Measurements from ENCODE around the gene CPEB4. TPM values are rescaled to one million over a fixed set of nuclear protein-coding genes. Genes with fewer than 3 reads are reported as not detected.

CPEB4 gene
- total and polyA plus RNA-seq, 10 of the 15 experiments (the other 5 are each of a cell fraction or from before 2014, with no cell fraction given) = 6.9 to 33.1 (median 20.4) TPM

DNA sequence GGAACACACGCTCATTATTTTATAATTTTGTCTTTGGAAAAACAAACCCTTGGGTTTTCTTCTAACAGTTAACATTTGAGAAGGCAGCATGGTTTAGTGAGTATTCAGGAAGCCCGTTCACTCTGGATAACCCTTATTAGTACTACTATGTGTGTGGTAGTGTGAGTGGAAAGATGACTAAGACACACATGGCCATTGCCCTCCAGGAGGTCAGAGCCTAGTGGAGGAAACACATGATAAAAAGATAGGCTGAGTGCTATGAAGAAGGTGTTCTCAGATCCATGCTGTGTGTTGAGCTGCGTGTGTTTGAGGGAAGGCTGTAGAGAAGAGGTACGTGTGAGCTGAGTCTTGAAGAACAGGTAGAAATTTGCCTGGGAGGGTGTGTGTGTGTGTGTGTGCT, 109.2 kb downstream of the CPEB4 start:
- in situ Hi-C loops (cut with MboI) = no loop called here
- no peak for DNase-seq (ENCODE audit: low read depth, low spot score)
- no peaks in the 10 kb centered on the region for H3K79me2 ChIP-seq (ENCODE audit: control insufficient read depth, insufficient read depth, low read length)
- ChIA-PET CTCF (no interaction called here), SMC1A (ENCODE audit: uncharacterized antibody, unreplicated experiment) (no interaction called here), POLR2A (no interaction called here), RAD21 (ENCODE audit: unreplicated experiment) (no interaction called here)
- no peak overlapping the region for H3K9ac ChIP-seq (ENCODE audit: control insufficient read depth, insufficient read depth, low read length)
- no peak for TF ChIP-seq KLF5 (IDR thresholded peaks at IDR 0.05; ENCODE audit: partially characterized antibody)
- TF ChIP-seq ETV6 (conservative IDR thresholded peaks at IDR 0.05 in 1 of 2, IDR thresholded peaks at IDR 0.05 in 1 of 2; ENCODE audit: borderline replicate concordance in 1 of 2, low read depth in 1 of 2) = no peak
- no peak for TF ChIP-seq SMAD1 (IDR thresholded peaks at IDR 0.05; ENCODE audit: low read depth, partially characterized antibody)
- TF ChIP-seq SREBF1 (IDR thresholded peaks at IDR 0.05; ENCODE audit: low read length) = no peak
- no peak for TF ChIP-seq CREB1 (IDR thresholded peaks at IDR 0.05; ENCODE audit: low read depth)
- no peak for TF ChIP-seq HDGF (IDR thresholded peaks at IDR 0.05)
- TF ChIP-seq ZNF622 (IDR thresholded peaks at IDR 0.05) = no peak
- TF ChIP-seq, protein P1, sequence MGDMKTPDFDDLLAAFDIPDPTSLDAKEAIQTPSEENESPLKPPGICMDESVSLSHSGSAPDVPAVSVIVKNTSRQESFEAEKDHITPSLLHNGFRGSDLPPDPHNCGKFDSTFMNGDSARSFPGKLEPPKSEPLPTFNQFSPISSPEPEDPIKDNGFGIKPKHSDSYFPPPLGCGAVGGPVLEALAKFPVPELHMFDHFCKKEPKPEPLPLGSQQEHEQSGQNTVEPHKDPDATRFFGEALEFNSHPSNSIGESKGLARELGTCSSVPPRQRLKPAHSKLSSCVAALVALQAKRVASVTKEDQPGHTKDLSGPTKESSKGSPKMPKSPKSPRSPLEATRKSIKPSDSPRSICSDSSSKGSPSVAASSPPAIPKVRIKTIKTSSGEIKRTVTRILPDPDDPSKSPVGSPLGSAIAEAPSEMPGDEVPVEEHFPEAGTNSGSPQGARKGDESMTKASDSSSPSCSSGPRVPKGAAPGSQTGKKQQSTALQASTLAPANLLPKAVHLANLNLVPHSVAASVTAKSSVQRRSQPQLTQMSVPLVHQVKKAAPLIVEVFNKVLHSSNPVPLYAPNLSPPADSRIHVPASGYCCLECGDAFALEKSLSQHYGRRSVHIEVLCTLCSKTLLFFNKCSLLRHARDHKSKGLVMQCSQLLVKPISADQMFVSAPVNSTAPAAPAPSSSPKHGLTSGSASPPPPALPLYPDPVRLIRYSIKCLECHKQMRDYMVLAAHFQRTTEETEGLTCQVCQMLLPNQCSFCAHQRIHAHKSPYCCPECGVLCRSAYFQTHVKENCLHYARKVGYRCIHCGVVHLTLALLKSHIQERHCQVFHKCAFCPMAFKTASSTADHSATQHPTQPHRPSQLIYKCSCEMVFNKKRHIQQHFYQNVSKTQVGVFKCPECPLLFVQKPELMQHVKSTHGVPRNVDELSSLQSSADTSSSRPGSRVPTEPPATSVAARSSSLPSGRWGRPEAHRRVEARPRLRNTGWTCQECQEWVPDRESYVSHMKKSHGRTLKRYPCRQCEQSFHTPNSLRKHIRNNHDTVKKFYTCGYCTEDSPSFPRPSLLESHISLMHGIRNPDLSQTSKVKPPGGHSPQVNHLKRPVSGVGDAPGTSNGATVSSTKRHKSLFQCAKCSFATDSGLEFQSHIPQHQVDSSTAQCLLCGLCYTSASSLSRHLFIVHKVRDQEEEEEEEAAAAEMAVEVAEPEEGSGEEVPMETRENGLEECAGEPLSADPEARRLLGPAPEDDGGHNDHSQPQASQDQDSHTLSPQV (IDR thresholded peaks at IDR 0.05) = no peak
- no peak for TF ChIP-seq ESRRA (IDR thresholded peaks at IDR 0.05; ENCODE audit: low read length)
- TF ChIP-seq, protein P2, sequence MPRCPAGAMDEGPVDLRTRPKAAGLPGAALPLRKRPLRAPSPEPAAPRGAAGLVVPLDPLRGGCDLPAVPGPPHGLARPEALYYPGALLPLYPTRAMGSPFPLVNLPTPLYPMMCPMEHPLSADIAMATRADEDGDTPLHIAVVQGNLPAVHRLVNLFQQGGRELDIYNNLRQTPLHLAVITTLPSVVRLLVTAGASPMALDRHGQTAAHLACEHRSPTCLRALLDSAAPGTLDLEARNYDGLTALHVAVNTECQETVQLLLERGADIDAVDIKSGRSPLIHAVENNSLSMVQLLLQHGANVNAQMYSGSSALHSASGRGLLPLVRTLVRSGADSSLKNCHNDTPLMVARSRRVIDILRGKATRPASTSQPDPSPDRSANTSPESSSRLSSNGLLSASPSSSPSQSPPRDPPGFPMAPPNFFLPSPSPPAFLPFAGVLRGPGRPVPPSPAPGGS (IDR thresholded peaks at IDR 0.05; ENCODE audit: borderline replicate concordance, insufficient read depth, low read depth, low read length, poor library complexity, severe bottlenecking) = no peak
- TF ChIP-seq MEF2A (IDR thresholded peaks at IDR 0.05; ENCODE audit: insufficient read depth, low read depth, low read length) = no peak
- no peak for TF ChIP-seq CBX5 (IDR thresholded peaks at IDR 0.05; ENCODE audit: low read depth)
- no peak for ATAC-seq
- H2AFZ ChIP-seq (ENCODE audit: control insufficient read depth, low read depth, low read length) = no peak overlapping the region
- H3K27me3 ChIP-seq (replicated peaks in 1 of 2; ENCODE audit: control insufficient read depth in 2 of 2, insufficient read depth in 2 of 2, low read length in 1 of 2) = no peaks in the 10 kb centered on the region; a peak in 1 of 4 replicates
- 14% methylated on average over 4 of the region's 4 CpGs for WGBS (ENCODE audit: insufficient coverage, insufficient replicate concordance, low lambda C conversion rate, missing lambda C conversion rate)
- H3K36me3 ChIP-seq (ENCODE audit: control insufficient read depth in 2 of 2, insufficient read depth in 2 of 2, low read length in 1 of 2) = no peaks in the 10 kb centered on the region
- no peak overlapping the region for H3K27ac ChIP-seq (ENCODE audit: control insufficient read depth, insufficient read depth)
- H4K20me1 ChIP-seq (ENCODE audit: control insufficient read depth, insufficient read depth) = no peaks in the 10 kb centered on the region
- intact Hi-C loops (cut with micrococcal nuclease; ENCODE audit: unreplicated experiment) = no loop called here
- no TSS peak for BruUV-seq (replicated peaks)
- no peak for FAIRE-seq
- no peaks in the 10 kb centered on the region for H3K9me3 ChIP-seq (replicated peaks; ENCODE audit: control insufficient read depth, insufficient read depth, low read length)
- no peaks in the 10 kb centered on the region for H3K4me1 ChIP-seq (ENCODE audit: control insufficient read depth, insufficient read depth, low read length)
- H3K4me2 ChIP-seq (ENCODE audit: control insufficient read depth, insufficient read depth) = no peak overlapping the region
- no peak overlapping the region for H3K4me3 ChIP-seq
